K562 (cell line): ENCODE results near the gene AIFM3. TPM values are rescaled to one million over a fixed set of nuclear protein-coding genes. Genes with fewer than 3 reads are reported as not detected.

Source experiments
- ARID3A ChIP-seq: IDR thresholded peaks from 2 replicates; pipeline ENCODE4 v1.6.1; 2012; ENCODE audit warnings: low read depth, low read length, improper control_type of control experiment, borderline replicate concordance
- DLX4 ChIP-seq: fragments of 250-450 bp; sonication (Bioruptor Pico); IDR thresholded peaks from 2 replicates; pipeline ENCODE4 v1.6.1; 2021; ENCODE audit warnings: mild to moderate bottlenecking
- FOXJ2 ChIP-seq: fragments of 200-800 bp; sonication (Bioruptor generic); IDR thresholded peaks from 2 replicates; pipeline ENCODE4 v1.6.1; 2016; ENCODE audit warnings: missing genetic modification characterization, missing compliant biosample characterization
- HES1 ChIP-seq: fragments of 450-650 bp; IDR thresholded peaks from 2 replicates; pipeline ENCODE4 v1.6.1; 2016; ENCODE audit warnings: low read depth, mild to moderate bottlenecking, moderate library complexity
- ZBTB40 ChIP-seq, 2 experiments: fragments of 450-650 bp in 1 of 2; sonication (generic) in 1 of 2; formaldehyde crosslinking in 1 of 2; IDR thresholded peaks; 2 replicates each; pipeline versions ENCODE4 v1.7.1 to v1.9.0; 2016 to 2022; ENCODE audit warnings: inconsistent platforms in 1 of 2, mild to moderate bottlenecking in 1 of 2, missing genetic modification reagents in 1 of 2
- ZNF316 ChIP-seq: fragments of 450-650 bp; IDR thresholded peaks from 2 replicates; pipeline ENCODE4 v1.6.1; 2016
- polyA plus RNA-seq, 8 experiments: library from polyadenylated mRNA; depleted of rRNA in 4 of 8; stranded (reverse) in 5 of 8; unstranded in 3 of 8; fragments of >200 nt; fragmentation: Nextera tagmentation in 2 of 8; fragmentation: Illumina TruSeq in 1 of 8; extraction: Ambion mirVana in 2 of 8; extraction: Trizol in 1 of 8; gene quantifications; 2 replicates each; pipeline versions ENCODE4 v1.2.1 to v1.2.3, GENCODE V29; 2011 to 2014; ENCODE audit warnings: inconsistent platforms in 1 of 8, missing spikeins in 1 of 8
- total RNA-seq, 7 experiments: library from RNA; depleted of rRNA in 6 of 7; stranded (reverse); fragments of >200 nt in 6 of 7; fragmentation: Illumina TruSeq in 2 of 7; extraction: Trizol in 2 of 7; gene quantifications; 2 replicates each; pipeline versions ENCODE4 v1.2.1 to v1.2.3, GENCODE V29; 2011 to 2021; ENCODE audit warnings: low replicate concordance in 1 of 7

Gene AIFM3
- total and polyA plus RNA-seq, 9 of the 15 experiments (the other 6 are each of a cell fraction or from before 2014, with no cell fraction given) = 0.03 to 0.20 (median 0.07) TPM; not detected in 1

- TF ChIP-seq ZBTB40 (IDR thresholded peaks at IDR 0.05) = no peak
- TF ChIP-seq ZBTB40 (CRISPR knock-in tag; IDR thresholded peaks at IDR 0.05) = no peak
- TF ChIP-seq HES1 = no peak
- no peak; the same call in 1 of the 2 replicates for TF ChIP-seq ARID3A
- TF ChIP-seq FOXJ2 = no peak
- no peak for TF ChIP-seq DLX4 (CRISPR knock-in tag)
- no peak for TF ChIP-seq ZNF316
Measured at GRCh38 chr22:20981787-20982562, 14.9 kb downstream of the AIFM3 start, which contains the start of gene LZTR1 (continued).
